Sigmoid colon (tissue), 7 donors: ENCODE results near the gene TSSK2. TPM values are rescaled to one million over a fixed set of nuclear protein-coding genes. Genes with fewer than 3 reads are reported as not detected.

ENCODE experiments used
- DNase-seq: peaks from one replicate; pipeline ENCODE4 v3.0.0-alpha.2; 2019
- H3K27ac ChIP-seq, 4 donors: fragments of 200-600 bp; sonication (generic); one replicate each; pipeline ENCODE4 v1.5.1; 2016 to 2019; ENCODE audit warnings: mild to moderate bottlenecking in 1 of 4
- H3K27me3 ChIP-seq, 3 donors: fragments of 200-600 bp; sonication (generic); one replicate each; pipeline ENCODE4 v1.5.1; 2019; ENCODE audit warnings: mild to moderate bottlenecking in 1 of 3
- H3K36me3 ChIP-seq, 4 donors: fragments of 200-600 bp; sonication (generic); one replicate each; pipeline ENCODE4 v1.5.1; 2016 to 2019
- H3K4me1 ChIP-seq, 4 donors: fragments of 200-600 bp; sonication (generic); one replicate each; pipeline ENCODE4 v1.5.1; 2017 to 2019
- H3K4me3 ChIP-seq, 4 donors: fragments of 200-600 bp; sonication (generic); one replicate each; pipeline ENCODE4 v1.5.1; 2017 to 2019; ENCODE audit warnings: mild to moderate bottlenecking in 2 of 4, moderate library complexity in 1 of 4
- H3K9me3 ChIP-seq, 4 donors: fragments of 200-600 bp in 3 of 4; sonication (generic) in 3 of 4; one replicate each; pipeline versions ENCODE4 v1.5.1 to v1.6.1; 2013 to 2019
- CTCF ChIP-seq, 4 experiments: fragments of 450-650 bp in 3 of 4; fragments of 200-600 bp in 1 of 4; IDR thresholded peaks; one replicate each; pipeline ENCODE4 v1.5.1; 2016 to 2019; ENCODE audit warnings: antibody characterized with exemption in 4 of 4, mild to moderate bottlenecking in 3 of 4, moderate library complexity in 2 of 4
- EP300 ChIP-seq, 4 donors: sonication (generic); formaldehyde crosslinking; IDR thresholded peaks; one replicate each; pipeline ENCODE4 v1.6.1; 2017; ENCODE audit warnings: antibody characterized with exemption in 4 of 4
- POLR2A ChIP-seq, 2 donors: fragments of 450-650 bp; IDR thresholded peaks; one replicate each; pipeline ENCODE4 v1.6.1; 2016; ENCODE audit warnings: antibody characterized with exemption in 2 of 2, mild to moderate bottlenecking in 2 of 2, moderate library complexity in 2 of 2
- POLR2AphosphoS5 ChIP-seq, 4 donors: sonication (generic); formaldehyde crosslinking; IDR thresholded peaks; one replicate each; pipeline ENCODE4 v1.6.1; 2017; ENCODE audit warnings: antibody characterized with exemption in 4 of 4
- WGBS, 2 donors: extraction: QIAGEN DNeasy Blood & Tissue Kit; methylation state at CpG; one replicate each; pipeline ENCODE4 v1.1.7; 2013; 5-methylcytosine and 5-hydroxymethylcytosine counted together
- intact Hi-C: fragments of 100-400 bp; cut with DNase I; formaldehyde crosslinking; loops from one replicate; pipeline ENCODE4 v1.15.1; 2023
- polyA plus RNA-seq, 3 donors: library from polyadenylated mRNA; stranded (reverse); fragments of 200-250 nt; gene quantifications; one replicate each; pipeline ENCODE4 v1.2.3, GENCODE V29; 2013
- total RNA-seq, 4 donors: library from RNA; depleted of rRNA; stranded (reverse); fragments of >200 nt; gene quantifications; one replicate each; pipeline ENCODE4 v1.1.0, GENCODE V29; 2016
- donor health status: healthy with polysubstance abuse.
- donor health status: Bipolar disorder and iron deficiency.
- donor health status: healthy.

The TSSK2 gene
- total and polyA plus RNA-seq, 7 donors = 0.12 TPM; not detected in 6

GRCh38 chr22:19142394-19142793 is 11.3 kb downstream of the TSSK2 start:
- Histone ChIP-seq H3K36me3 (peaks cover 38 to 56% (median 45%) of the 10 kb centered on the region in 4 donors), H3K27ac (no peak overlapping the region), H3K27me3 (no peaks in the 10 kb centered on the region), H3K9me3 (no peaks in the 10 kb centered on the region), H3K4me1 (peaks cover 0 to 20% (median 13%) of the 10 kb centered on the region in 4 donors), H3K4me3 (no peak overlapping the region)
- intact Hi-C loops = loop anchor here (5.0 to 10.0 kb wide), 2 partner anchors 152 to 335 kb away; partner anchors contain the start of genes CDC45, CLTCL1 and UFD1
- WGBS, 2 donors = 97 to 98% methylated on average over 9 of the region's 9 CpGs
- DNase-seq = no peak
- no peak for TF ChIP-seq POLR2AphosphoS5 (IDR thresholded peaks at IDR 0.05)
- no peak for TF ChIP-seq CTCF (IDR thresholded peaks at IDR 0.05)

DNA sequence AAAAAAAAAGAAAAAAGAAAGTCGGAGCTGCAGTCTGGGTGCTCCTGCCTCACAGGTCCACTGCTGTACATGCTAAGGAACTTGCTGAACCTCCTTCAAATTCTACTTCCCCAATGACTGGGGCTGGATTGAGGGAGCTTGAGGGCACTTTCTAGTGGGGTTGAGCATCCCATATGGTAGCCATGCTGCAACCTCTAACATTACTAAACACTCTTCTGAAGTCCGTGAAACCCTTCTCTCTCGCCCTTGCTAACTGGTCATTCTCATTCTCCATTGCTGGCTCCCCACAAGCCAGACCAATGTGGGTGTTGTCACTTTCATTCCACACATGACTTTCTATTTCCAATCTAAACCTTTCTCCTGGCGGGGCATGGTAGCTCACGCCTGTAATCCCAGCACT is 12.1 kb downstream of the TSSK2 start:
- Histone ChIP-seq H3K27me3 (peaks cover 0 to 6% (median 0%) of the 10 kb centered on the region in 3 donors), H3K4me3 (peak overlapping the region in 2 of 4 donors; percentile 77 to 87), H3K9me3 (no peaks in the 10 kb centered on the region), H3K27ac (no peak overlapping the region), H3K4me1 (peaks cover 0 to 20% (median 13%) of the 10 kb centered on the region in 4 donors), H3K36me3 (peaks cover 38 to 48% (median 41%) of the 10 kb centered on the region in 4 donors)
- TF ChIP-seq POLR2AphosphoS5 (IDR thresholded peaks at IDR 0.05) (no peak), CTCF (IDR thresholded peaks at IDR 0.05) (no peak), POLR2A (IDR thresholded peaks at IDR 0.05) (no peak), EP300 (IDR thresholded peaks at IDR 0.05) (no peak)
- DNase-seq = no peak
- 90 to 91% methylated on average over 5 of the region's 5 CpGs for WGBS, 2 donors
- intact Hi-C loops = loop anchor here (5.0 to 10.0 kb wide), 2 partner anchors 152 to 334 kb away; partner anchors contain the start of genes CDC45, CLTCL1 and UFD1

DNA sequence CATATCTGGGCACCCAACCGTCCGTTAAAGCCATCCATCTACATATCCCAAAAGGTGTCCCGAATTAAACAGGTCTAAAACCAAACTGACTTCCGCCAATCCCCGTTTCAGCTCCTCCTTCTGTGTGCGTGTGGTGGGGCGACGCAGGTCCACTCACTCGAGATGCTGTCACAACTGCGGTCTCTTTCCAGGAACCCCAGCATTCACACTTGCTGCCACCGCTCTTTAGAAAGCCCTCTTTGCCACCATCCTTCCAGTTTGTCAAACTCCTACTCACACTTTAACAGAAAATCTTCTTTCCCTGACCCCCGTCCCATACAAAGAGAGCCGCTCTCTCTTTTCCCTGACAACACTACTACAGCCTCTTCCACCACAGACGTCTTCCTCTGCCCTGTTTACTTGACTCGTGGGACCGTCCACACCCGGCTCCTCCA is 12.9 kb downstream of the TSSK2 start:
- H3K4me1 ChIP-seq = peaks cover 0 to 23% (median 14%) of the 10 kb centered on the region in 4 donors
- 2% methylated on average over 17 of the region's 17 CpGs for WGBS, 2 donors
- H3K36me3 ChIP-seq = peaks cover 32 to 40% (median 33%) of the 10 kb centered on the region in 4 donors
- peak overlapping the region; percentile 79 to 85 (median 82) for H3K27ac ChIP-seq
- DNase-seq = no peak
- no peak for TF ChIP-seq POLR2A (IDR thresholded peaks at IDR 0.05)
- no peak for TF ChIP-seq EP300 (IDR thresholded peaks at IDR 0.05)
- no peak for TF ChIP-seq POLR2AphosphoS5 (IDR thresholded peaks at IDR 0.05)
- TF ChIP-seq CTCF (IDR thresholded peaks at IDR 0.05) = no peak
- H3K27me3 ChIP-seq = peaks cover 3 to 14% (median 8%) of the 10 kb centered on the region in 3 donors
- intact Hi-C loops = loop anchor here (2.0 to 10.0 kb wide), 4 partner anchors 21 to 487 kb away; partner anchors contain the start of genes CDC45, CLTCL1, DGCR2 and UFD1
- peak overlapping the region; percentile 59 to 87 (median 80) for H3K4me3 ChIP-seq
- no peaks in the 10 kb centered on the region for H3K9me3 ChIP-seq

DNA sequence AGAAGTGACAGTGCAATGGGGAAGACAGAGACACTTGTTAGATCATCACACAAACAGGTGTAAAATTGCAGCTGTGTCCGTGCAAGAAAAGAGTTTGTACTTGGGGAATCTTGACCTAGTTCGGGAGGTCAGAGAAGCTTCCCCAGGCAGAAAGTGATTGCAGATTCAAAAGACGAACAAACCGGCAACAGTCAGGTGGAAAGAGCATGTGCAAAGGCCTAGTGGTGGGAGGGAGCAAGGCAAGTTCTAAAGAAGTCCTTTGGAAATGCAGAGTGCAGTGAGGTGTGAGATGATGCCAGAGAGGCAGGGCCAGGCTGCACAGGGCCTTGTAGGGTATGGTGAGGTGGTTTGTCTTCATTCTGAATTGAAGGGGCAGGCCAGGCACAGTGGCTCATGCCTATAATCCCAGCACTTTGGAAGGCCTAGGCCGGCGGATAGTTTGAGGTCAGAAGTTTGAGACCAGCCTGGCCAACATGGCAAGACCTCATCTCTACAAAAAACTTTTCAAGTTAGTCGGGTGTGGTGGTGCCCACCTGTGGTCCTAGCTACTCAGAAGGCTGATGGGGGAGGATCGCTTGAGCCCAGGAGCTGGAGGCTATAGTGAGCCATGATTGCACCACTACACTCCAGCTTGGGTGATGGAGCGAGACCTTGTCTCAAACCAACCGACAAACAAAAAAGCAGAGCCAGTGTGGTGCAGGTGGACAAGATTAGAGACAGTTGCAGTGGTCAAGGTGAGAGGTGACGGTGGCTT is 15.3 kb downstream of the TSSK2 start:
- Histone ChIP-seq H3K4me3 (no peak overlapping the region), H3K4me1 (peaks cover 0 to 30% (median 25%) of the 10 kb centered on the region in 4 donors), H3K27me3 (peaks cover 22 to 38% (median 28%) of the 10 kb centered on the region in 3 donors), H3K27ac (no peak overlapping the region), H3K36me3 (peaks cover 11 to 16% (median 13%) of the 10 kb centered on the region in 4 donors), H3K9me3 (no peaks in the 10 kb centered on the region)
- no peak for TF ChIP-seq POLR2AphosphoS5 (IDR thresholded peaks at IDR 0.05)
- no peak for TF ChIP-seq EP300 (IDR thresholded peaks at IDR 0.05)
- no peak for TF ChIP-seq CTCF (IDR thresholded peaks at IDR 0.05)
- TF ChIP-seq POLR2A (IDR thresholded peaks at IDR 0.05) = no peak
- WGBS, 2 donors = 81 to 86% methylated on average over 11 of the region's 11 CpGs
- intact Hi-C loops = loop anchor here (10.0 kb wide), 1 partner anchor 148 kb away; the partner anchor contains the start of gene CLTCL1
- DNase-seq = no peak
